ENCODE data around the gene GRM8.

GRM8 gene

GRCh38 chr7:126460664-126461063, 792.1 kb downstream of the GRM8 start:
- no peaks in the 10 kb centered on the region for H3K9me3 ChIP-seq (ENCODE audit: insufficient read depth, low read length, severe bottlenecking)
- no peaks in the 10 kb centered on the region for H3K4me1 ChIP-seq (ENCODE audit: insufficient read depth, low read length)
- TF ChIP-seq EZH2 (IDR thresholded peaks at IDR 0.05; ENCODE audit: borderline replicate concordance, low read depth, low read length, severe bottlenecking) = no peak
- TF ChIP-seq, protein P1, sequence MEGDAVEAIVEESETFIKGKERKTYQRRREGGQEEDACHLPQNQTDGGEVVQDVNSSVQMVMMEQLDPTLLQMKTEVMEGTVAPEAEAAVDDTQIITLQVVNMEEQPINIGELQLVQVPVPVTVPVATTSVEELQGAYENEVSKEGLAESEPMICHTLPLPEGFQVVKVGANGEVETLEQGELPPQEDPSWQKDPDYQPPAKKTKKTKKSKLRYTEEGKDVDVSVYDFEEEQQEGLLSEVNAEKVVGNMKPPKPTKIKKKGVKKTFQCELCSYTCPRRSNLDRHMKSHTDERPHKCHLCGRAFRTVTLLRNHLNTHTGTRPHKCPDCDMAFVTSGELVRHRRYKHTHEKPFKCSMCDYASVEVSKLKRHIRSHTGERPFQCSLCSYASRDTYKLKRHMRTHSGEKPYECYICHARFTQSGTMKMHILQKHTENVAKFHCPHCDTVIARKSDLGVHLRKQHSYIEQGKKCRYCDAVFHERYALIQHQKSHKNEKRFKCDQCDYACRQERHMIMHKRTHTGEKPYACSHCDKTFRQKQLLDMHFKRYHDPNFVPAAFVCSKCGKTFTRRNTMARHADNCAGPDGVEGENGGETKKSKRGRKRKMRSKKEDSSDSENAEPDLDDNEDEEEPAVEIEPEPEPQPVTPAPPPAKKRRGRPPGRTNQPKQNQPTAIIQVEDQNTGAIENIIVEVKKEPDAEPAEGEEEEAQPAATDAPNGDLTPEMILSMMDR (IDR thresholded peaks at IDR 0.05; ENCODE audit: borderline replicate concordance, extremely low read depth, low read length, poor library complexity, severe bottlenecking) = no peak
- no peak overlapping the region for H3K27ac ChIP-seq (ENCODE audit: low read length)
- H3K27me3 ChIP-seq (ENCODE audit: insufficient read depth, low read length, poor library complexity) = no peaks in the 10 kb centered on the region
- ATAC-seq (ENCODE audit: insufficient read depth, low read depth) (no peak), DNase-seq (no peak)
- H3K4me2 ChIP-seq (ENCODE audit: insufficient read depth, low read length) = no peak overlapping the region
- no peaks in the 10 kb centered on the region for H3K79me2 ChIP-seq (ENCODE audit: insufficient read depth, low read length)
- no peaks in the 10 kb centered on the region for H3K36me3 ChIP-seq (ENCODE audit: insufficient read depth, low read length)
- no peak overlapping the region for H2AFZ ChIP-seq (ENCODE audit: low read depth, low read length)
- no peak overlapping the region for H3K4me3 ChIP-seq (ENCODE audit: low read depth in 1 of 2, low read length in 2 of 2)
- H3K9ac ChIP-seq (ENCODE audit: low read depth, low read length) = no peak overlapping the region
- no peaks in the 10 kb centered on the region for H4K20me1 ChIP-seq (ENCODE audit: insufficient read depth, low read length)

- DNase-seq = no peak
- no peak overlapping the region for H3K4me3 ChIP-seq (ENCODE audit: low read depth in 1 of 2, low read length in 2 of 2)
- H3K36me3 ChIP-seq (ENCODE audit: insufficient read depth, low read length) = no peaks in the 10 kb centered on the region
- TF ChIP-seq EZH2 (IDR thresholded peaks at IDR 0.05; ENCODE audit: borderline replicate concordance, low read depth, low read length, severe bottlenecking) = no peak
- TF ChIP-seq, protein P1 (IDR thresholded peaks at IDR 0.05; ENCODE audit: borderline replicate concordance, extremely low read depth, low read length, poor library complexity, severe bottlenecking) = no peak
- no peaks in the 10 kb centered on the region for H3K4me1 ChIP-seq (ENCODE audit: insufficient read depth, low read length)
- no peaks in the 10 kb centered on the region for H3K79me2 ChIP-seq (ENCODE audit: insufficient read depth, low read length)
- no peaks in the 10 kb centered on the region for H3K27me3 ChIP-seq (ENCODE audit: insufficient read depth, low read length, poor library complexity)
- H2AFZ ChIP-seq (ENCODE audit: low read depth, low read length) = no peak overlapping the region
- H3K4me2 ChIP-seq (ENCODE audit: insufficient read depth, low read length) = no peak overlapping the region
- no peaks in the 10 kb centered on the region for H3K9me3 ChIP-seq (ENCODE audit: insufficient read depth, low read length, severe bottlenecking)
- no peaks in the 10 kb centered on the region for H4K20me1 ChIP-seq (ENCODE audit: insufficient read depth, low read length)
- ATAC-seq (ENCODE audit: insufficient read depth, low read depth) = no peak
- no peak overlapping the region for H3K27ac ChIP-seq (ENCODE audit: low read length)
- H3K9ac ChIP-seq (ENCODE audit: low read depth, low read length) = no peak overlapping the region
Measured at GRCh38 chr7:126453104-126453503, 799.6 kb downstream of the GRM8 start.

DNA sequence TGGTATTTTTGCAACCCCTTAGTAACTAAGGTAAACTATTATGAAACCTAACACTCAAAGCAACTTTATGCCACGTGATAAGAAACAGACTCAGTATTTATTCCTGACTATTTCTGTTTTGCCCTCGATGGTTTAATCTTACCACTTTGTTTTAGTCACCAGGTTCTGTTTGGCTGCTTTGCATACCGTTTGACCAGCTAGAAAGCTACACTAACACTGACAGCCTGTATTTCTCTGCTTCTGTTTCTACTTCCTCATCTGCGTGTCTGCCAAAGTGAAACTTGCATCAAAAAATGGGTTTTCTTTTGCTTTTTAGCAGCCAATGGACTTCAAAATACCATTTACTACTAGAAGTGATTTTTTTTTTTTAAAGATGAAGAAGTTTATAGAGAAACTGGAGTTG, 802.5 kb downstream of the GRM8 start:
- no peaks in the 10 kb centered on the region for H3K4me1 ChIP-seq (ENCODE audit: insufficient read depth, low read length)
- no peaks in the 10 kb centered on the region for H3K27me3 ChIP-seq (ENCODE audit: insufficient read depth, low read length, poor library complexity)
- no peak overlapping the region for H3K4me3 ChIP-seq (ENCODE audit: low read depth in 1 of 2, low read length in 2 of 2)
- H3K36me3 ChIP-seq (ENCODE audit: insufficient read depth, low read length) = no peaks in the 10 kb centered on the region
- H3K9ac ChIP-seq (ENCODE audit: low read depth, low read length) = no peak overlapping the region
- no peak overlapping the region for H3K27ac ChIP-seq (ENCODE audit: low read length)
- no peak for ATAC-seq (ENCODE audit: insufficient read depth, low read depth)
- no peaks in the 10 kb centered on the region for H3K79me2 ChIP-seq (ENCODE audit: insufficient read depth, low read length)
- H3K4me2 ChIP-seq (ENCODE audit: insufficient read depth, low read length) = no peak overlapping the region
- H4K20me1 ChIP-seq (ENCODE audit: insufficient read depth, low read length) = no peaks in the 10 kb centered on the region
- TF ChIP-seq EZH2 (IDR thresholded peaks at IDR 0.05; ENCODE audit: borderline replicate concordance, low read depth, low read length, severe bottlenecking) = no peak
- TF ChIP-seq, protein P1 (IDR thresholded peaks at IDR 0.05; ENCODE audit: borderline replicate concordance, extremely low read depth, low read length, poor library complexity, severe bottlenecking) = no peak
- DNase-seq = no peak
- H3K9me3 ChIP-seq (ENCODE audit: insufficient read depth, low read length, severe bottlenecking) = no peaks in the 10 kb centered on the region
- no peak overlapping the region for H2AFZ ChIP-seq (ENCODE audit: low read depth, low read length)

Data from DND-41 (cell line).